ENCODE results near the gene ZNF302. TPM values are rescaled to one million over a fixed set of nuclear protein-coding genes. Genes with fewer than 3 reads are reported as not detected.

ZNF302 gene
- polyA plus RNA-seq, 1 of the 3 experiments (the other 2 are of a cell fraction), result 14.3 TPM

DNA sequence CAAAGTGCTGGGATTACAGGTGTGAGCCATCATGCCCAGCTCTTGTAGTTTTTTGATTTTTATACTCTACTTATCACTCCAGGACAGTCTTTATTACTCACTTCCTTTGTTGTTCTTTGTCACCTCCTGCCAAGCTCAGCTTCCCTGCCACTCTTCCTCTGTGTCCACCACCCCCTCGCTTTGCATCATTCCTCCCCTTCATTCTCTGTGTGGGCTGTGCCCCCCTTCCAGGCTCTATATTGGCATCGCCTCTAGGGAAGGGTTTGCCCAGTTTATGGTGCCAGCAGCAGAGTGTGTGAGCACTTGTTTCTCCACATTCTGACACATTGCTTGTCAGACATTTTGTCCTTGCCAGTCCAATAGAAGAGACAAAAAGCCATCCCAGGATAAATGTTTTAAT is 15.1 kb downstream of the ZNF302 start:
- DNase-seq, result no peak
- H3F3A ChIP-seq (replicated peaks; ENCODE audit: insufficient read depth), result no peaks in the 10 kb centered on the region
- no peak for TF ChIP-seq USF1 (IDR thresholded peaks at IDR 0.05; ENCODE audit: borderline replicate concordance, low read depth)
- TF ChIP-seq MAX (IDR thresholded peaks at IDR 0.05; ENCODE audit: low read depth), result no peak
- TF ChIP-seq, protein P1, sequence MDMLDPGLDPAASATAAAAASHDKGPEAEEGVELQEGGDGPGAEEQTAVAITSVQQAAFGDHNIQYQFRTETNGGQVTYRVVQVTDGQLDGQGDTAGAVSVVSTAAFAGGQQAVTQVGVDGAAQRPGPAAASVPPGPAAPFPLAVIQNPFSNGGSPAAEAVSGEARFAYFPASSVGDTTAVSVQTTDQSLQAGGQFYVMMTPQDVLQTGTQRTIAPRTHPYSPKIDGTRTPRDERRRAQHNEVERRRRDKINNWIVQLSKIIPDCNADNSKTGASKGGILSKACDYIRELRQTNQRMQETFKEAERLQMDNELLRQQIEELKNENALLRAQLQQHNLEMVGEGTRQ (IDR thresholded peaks at IDR 0.05; ENCODE audit: borderline replicate concordance, low read depth, low read length), result no peak
- no peak overlapping the region for H3K4me2 ChIP-seq
- no peaks in the 10 kb centered on the region for H3K4me1 ChIP-seq (ENCODE audit: control insufficient read depth in 1 of 2, insufficient read depth in 2 of 2, low read depth in 1 of 2, low read length in 1 of 2)
- ChIA-PET POLR2A (no interaction called here), CTCF (no interaction called here)
- H2AFZ ChIP-seq (ENCODE audit: low read depth), result no peak overlapping the region
- no peaks in the 10 kb centered on the region for H3K79me2 ChIP-seq (ENCODE audit: insufficient read depth)
- no peak overlapping the region for H3K27ac ChIP-seq (ENCODE audit: low read depth in 2 of 2, low read length in 1 of 2)
- H3K4me3 ChIP-seq (ENCODE audit: low read depth in 2 of 2, low read length in 1 of 2), result no peak overlapping the region
- H3K27me3 ChIP-seq (ENCODE audit: insufficient read depth), result no peaks in the 10 kb centered on the region
- no peaks in the 10 kb centered on the region for H4K20me1 ChIP-seq (ENCODE audit: insufficient read depth)
- no peaks in the 10 kb centered on the region for H3K9me2 ChIP-seq
- H3K9me3 ChIP-seq, result no peaks in the 10 kb centered on the region
- H3K36me3 ChIP-seq (replicated peaks in 1 of 2; ENCODE audit: control insufficient read depth in 1 of 2, insufficient read depth in 2 of 2, low read length in 1 of 2), result no peaks in the 10 kb centered on the region
- WGBS (ENCODE audit: low lambda C conversion rate), result 0% methylated on average over 2 of the region's 2 CpGs
- no peak overlapping the region for H3K9ac ChIP-seq

DNA sequence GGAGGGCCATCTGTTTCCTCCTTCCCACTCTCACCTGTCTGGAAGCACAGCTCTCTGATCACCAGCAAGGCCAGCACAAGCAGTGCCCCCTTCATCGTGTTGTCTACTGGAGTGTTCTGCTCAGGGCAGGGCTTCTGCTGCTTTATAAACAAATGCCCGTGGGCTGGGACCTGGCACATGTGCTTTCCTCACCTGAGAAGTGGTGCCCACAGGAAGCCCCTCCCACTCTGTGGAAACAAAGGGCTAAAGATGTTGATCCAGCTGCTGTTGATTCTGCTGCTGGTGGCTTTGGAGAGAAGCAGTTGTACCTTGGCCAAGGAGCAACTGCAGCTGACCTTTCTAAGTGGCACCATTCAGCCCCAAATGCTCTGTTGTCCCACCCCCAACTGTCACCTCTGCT is 30.2 kb downstream of the ZNF302 start:
- Histone ChIP-seq H3K9ac (no peak overlapping the region), H3K36me3 (replicated peaks in 1 of 2; ENCODE audit: control insufficient read depth in 1 of 2, insufficient read depth in 2 of 2, low read length in 1 of 2) (no peaks in the 10 kb centered on the region), H2AFZ (ENCODE audit: low read depth) (no peak overlapping the region), H4K20me1 (ENCODE audit: insufficient read depth) (no peaks in the 10 kb centered on the region), H3K4me1 (ENCODE audit: control insufficient read depth in 1 of 2, insufficient read depth in 2 of 2, low read depth in 1 of 2, low read length in 1 of 2) (no peaks in the 10 kb centered on the region), H3K4me2 (no peak overlapping the region), H3F3A (replicated peaks; ENCODE audit: insufficient read depth) (no peaks in the 10 kb centered on the region), H3K27ac (ENCODE audit: low read depth in 2 of 2, low read length in 1 of 2) (no peak overlapping the region), H3K4me3 (ENCODE audit: low read depth in 2 of 2, low read length in 1 of 2) (no peak overlapping the region), H3K9me2 (no peaks in the 10 kb centered on the region), H3K9me3 (no peaks in the 10 kb centered on the region; the same call in 1 of the 2 replicates), H3K79me2 (ENCODE audit: insufficient read depth) (no peaks in the 10 kb centered on the region), H3K27me3 (ENCODE audit: insufficient read depth) (no peaks in the 10 kb centered on the region)
- ChIA-PET POLR2A (interaction anchor here (0.6 kb wide), 1 partner anchor 29 kb away, joined by 3 read pairs; no protein-coding TSS in a partner anchor), CTCF (interaction anchor here (7.1 kb wide), 1 partner anchor 69 kb away, joined by 73 read pairs; no protein-coding TSS in a partner anchor)
- WGBS (ENCODE audit: low lambda C conversion rate), result 10% methylated on average over 2 of the region's 2 CpGs
- DNase-seq, result no peak
- TF ChIP-seq EZH2phosphoT487 (IDR thresholded peaks at IDR 0.05; ENCODE audit: borderline replicate concordance, low read depth) (no peak), GABPA (IDR thresholded peaks at IDR 0.05; ENCODE audit: low read depth) (no peak)

- H3K4me2 ChIP-seq, result no peak overlapping the region
- ChIA-PET POLR2A (interaction anchor here (0.7 kb wide), 1 partner anchor 14 kb away, joined by 5 read pairs; no protein-coding TSS in a partner anchor), CTCF (interaction anchor here (0.6 to 7.1 kb wide), 24 partner anchors 9 to 934 kb away, joined by 3 to 73 read pairs (median 4); partner anchors contain the start of gene ZNF302)
- no peaks in the 10 kb centered on the region for H3K79me2 ChIP-seq (ENCODE audit: insufficient read depth)
- TF ChIP-seq POLR2AphosphoS5 (IDR thresholded peaks at IDR 0.05; ENCODE audit: low read depth, low read length), result no peak
- no peak for TF ChIP-seq JUND (IDR thresholded peaks at IDR 0.05)
- TF ChIP-seq, protein P2, sequence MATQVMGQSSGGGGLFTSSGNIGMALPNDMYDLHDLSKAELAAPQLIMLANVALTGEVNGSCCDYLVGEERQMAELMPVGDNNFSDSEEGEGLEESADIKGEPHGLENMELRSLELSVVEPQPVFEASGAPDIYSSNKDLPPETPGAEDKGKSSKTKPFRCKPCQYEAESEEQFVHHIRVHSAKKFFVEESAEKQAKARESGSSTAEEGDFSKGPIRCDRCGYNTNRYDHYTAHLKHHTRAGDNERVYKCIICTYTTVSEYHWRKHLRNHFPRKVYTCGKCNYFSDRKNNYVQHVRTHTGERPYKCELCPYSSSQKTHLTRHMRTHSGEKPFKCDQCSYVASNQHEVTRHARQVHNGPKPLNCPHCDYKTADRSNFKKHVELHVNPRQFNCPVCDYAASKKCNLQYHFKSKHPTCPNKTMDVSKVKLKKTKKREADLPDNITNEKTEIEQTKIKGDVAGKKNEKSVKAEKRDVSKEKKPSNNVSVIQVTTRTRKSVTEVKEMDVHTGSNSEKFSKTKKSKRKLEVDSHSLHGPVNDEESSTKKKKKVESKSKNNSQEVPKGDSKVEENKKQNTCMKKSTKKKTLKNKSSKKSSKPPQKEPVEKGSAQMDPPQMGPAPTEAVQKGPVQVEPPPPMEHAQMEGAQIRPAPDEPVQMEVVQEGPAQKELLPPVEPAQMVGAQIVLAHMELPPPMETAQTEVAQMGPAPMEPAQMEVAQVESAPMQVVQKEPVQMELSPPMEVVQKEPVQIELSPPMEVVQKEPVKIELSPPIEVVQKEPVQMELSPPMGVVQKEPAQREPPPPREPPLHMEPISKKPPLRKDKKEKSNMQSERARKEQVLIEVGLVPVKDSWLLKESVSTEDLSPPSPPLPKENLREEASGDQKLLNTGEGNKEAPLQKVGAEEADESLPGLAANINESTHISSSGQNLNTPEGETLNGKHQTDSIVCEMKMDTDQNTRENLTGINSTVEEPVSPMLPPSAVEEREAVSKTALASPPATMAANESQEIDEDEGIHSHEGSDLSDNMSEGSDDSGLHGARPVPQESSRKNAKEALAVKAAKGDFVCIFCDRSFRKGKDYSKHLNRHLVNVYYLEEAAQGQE (IDR thresholded peaks at IDR 0.05; ENCODE audit: low read depth, low read length), result no peak
- H4K20me1 ChIP-seq (ENCODE audit: insufficient read depth), result no peaks in the 10 kb centered on the region
- no peaks in the 10 kb centered on the region for H3K9me3 ChIP-seq
- no peak for DNase-seq
- H2AFZ ChIP-seq (ENCODE audit: low read depth), result no peak overlapping the region
- no peaks in the 10 kb centered on the region for H3K36me3 ChIP-seq (replicated peaks in 1 of 2; ENCODE audit: control insufficient read depth in 1 of 2, insufficient read depth in 2 of 2, low read length in 1 of 2)
- no peak overlapping the region for H3K4me3 ChIP-seq (ENCODE audit: low read depth in 2 of 2, low read length in 1 of 2)
- H3K9me2 ChIP-seq, result no peaks in the 10 kb centered on the region
- no peaks in the 10 kb centered on the region for H3K4me1 ChIP-seq (ENCODE audit: control insufficient read depth in 1 of 2, insufficient read depth in 2 of 2, low read depth in 1 of 2, low read length in 1 of 2)
- H3K27ac ChIP-seq (ENCODE audit: low read depth in 2 of 2, low read length in 1 of 2), result no peak overlapping the region
- no peaks in the 10 kb centered on the region for H3F3A ChIP-seq (replicated peaks; ENCODE audit: insufficient read depth)
- no peaks in the 10 kb centered on the region for H3K27me3 ChIP-seq (ENCODE audit: insufficient read depth)
- WGBS (ENCODE audit: low lambda C conversion rate), result 35% methylated on average over 6 of the region's 6 CpGs
- H3K9ac ChIP-seq, result no peak overlapping the region
Measured at GRCh38 chr19:34711890-34712289, 34.4 kb downstream of the ZNF302 start.
